Activated T-cell treated with anti-CD3 and anti-CD28 coated beads for 24 hours (primary cell): ENCODE measurements around the gene LDLRAD2.

ENCODE experiments used
- DNase-seq: peaks from one replicate; pipeline ENCODE4 v3.0.0-alpha.2; 2020; ENCODE audit warnings: low read depth

Gene LDLRAD2

GRCh38 chr1:21842606-21843162 is 30.6 kb downstream of the LDLRAD2 start:
- DNase-seq, result no peak

DNA sequence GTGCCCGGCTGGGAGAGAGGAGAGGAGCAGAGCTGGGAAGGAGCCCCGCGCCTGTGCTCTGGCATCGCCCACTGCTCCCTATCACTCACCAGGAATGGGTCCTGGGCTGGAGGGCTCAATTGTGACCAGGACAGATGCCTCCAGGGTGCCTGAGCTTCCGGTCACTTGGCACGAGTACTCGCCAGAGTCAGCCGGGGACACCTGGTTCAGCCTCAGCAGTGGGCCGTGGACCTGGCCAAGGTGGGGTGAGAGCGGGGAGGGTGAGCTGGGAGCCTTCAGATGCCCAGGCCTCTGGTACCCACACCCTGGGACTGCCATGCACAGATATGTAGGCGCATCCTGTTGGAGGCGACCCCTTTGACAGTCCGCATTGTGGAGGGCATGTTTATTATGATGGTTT is 31.1 kb downstream of the LDLRAD2 start:
- DNase-seq, result no peak

DNA sequence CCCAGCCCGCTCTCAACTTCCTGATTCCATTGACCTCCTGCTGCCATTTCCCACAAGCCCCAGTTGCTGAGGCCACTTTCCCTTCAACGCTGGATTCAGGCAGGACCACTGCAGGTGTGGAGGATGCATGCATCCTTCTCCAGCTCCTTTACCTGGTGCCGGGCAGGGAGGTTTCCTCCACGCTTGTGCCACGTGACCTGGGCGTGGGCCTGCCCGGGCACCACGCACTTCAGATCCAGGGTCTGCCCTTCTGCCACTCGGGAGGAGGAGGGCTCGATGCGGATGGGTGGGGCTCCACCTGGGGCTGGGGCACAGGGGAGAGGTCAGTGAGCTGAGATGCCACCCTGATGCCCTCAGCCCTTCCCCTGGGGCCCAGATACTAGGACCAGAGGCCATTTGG is 31.9 kb downstream of the LDLRAD2 start:
- DNase-seq, result no peak

DNA sequence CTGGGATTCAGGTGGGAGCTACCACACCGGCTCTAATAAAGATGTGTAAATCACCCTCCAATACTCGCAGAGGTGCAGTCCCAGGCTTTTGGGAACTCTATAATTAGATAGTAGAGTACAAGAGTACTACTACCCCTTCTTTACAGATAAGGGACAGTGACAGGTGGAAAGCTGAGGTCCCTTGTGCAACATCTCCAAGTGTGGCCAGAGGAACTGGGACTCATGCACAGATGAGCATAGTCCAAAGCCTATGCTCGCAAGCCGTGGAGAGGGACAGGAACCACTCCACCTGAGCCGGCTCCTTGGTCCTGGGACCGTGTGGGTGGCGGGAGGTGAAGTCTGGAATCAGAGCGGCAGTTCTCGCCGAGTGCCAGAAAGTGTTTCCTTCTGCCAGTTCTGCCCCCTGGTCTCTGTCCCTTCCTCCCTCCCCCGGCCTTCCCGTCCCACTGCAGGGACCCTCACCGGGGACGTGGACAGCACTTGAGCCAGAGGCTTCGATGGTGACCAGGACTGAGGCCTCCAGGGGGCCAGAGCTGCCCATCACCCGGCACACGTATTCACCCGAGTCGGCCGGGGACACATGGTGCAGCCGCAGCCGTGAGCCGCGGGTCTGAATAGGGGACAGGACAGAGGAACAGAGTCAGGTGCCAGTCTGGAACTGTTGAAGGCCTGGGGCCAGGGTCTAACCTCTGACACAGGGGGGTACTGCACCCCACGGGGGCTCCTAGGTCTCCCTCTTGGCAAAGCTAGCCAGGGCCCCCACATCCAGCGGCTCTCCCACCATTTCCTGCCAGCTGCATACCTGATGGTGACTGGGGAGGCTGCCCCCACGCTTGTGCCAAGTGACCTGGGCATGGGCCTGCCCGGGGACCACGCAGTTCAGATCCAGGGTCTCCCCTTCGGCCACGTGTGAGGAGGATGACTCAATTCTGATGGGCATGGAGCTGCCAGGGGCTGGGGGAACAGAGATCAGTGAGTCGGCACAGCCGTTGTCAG is 33.9 kb downstream of the LDLRAD2 start:
- no peak for DNase-seq

DNA sequence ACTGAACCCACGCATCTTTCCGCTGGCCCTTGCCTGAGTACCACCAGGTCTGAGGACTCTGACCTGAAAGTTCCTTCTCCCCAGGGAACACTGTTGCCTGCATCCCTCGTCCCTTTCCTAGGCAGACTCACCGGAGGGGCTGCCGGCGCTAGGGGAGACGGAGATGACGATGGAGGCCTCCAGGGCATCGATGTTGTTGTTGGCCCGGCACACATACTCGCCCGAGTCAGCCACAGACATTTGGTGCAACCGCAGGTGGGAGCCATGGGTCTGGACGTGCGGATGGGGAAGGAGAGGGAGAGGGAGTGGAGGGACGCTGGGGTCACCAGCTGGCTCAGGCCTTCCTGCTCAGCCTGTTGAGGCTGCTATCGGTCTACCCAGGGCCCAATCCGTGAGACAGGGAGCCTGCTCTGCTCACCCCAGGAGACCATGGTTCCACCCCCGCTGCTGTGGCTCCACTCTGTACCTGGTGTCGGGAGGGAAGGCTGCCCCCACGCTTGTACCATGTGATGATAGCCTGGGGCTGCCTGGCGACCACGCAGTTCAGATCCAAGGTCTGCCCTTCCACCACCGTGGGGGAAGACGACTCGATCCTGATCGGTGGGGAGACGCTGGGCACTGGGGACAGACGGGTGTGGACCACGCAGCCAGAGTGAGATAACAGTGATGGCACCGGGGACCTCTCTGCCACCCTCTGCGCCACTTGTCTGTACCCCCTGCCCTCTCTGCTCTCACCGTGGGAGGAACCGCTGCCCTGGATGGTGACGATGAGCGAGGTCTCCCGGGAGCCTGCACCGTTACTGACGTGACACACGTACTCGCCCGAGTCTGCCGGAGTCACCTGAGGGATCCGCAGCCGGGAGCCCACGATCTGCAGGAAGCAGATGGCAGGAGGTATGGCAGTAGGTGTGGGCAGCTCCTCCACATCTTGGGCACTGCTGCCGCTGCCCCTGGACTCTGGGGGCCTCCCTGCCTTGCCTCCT is 35.4 kb downstream of the LDLRAD2 start:
- DNase-seq, result no peak

DNA sequence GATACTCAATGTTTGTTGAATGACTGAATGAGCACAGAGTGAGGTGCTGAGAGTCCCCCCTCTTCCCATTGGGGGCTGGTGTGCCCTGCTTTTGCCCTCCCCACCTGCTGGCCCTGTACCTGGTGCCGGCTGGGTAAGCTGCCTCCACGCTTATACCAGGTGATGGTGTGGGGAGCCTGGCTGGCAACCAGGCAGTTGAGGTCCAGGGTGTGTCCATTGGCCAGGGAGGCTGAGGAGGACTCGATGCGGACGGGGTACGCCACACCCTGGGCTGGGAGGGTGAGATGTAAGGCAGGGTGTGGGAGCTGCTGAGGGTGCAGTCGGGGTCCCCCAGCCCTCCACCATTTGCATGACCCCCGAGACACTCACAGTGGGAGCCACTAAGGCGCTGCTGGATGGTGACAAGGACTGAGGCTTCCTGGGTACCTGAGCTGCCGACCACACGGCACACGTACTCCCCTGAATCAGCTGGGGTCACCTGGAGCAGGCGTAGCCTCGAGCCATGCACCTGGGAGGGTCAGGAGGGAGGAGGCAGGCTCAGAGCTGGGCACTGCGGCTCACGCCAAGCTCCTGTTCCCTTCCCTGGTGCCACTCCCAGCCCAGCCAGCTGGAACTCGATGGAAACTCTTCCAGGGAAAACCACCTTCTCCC is 36.6 kb downstream of the LDLRAD2 start:
- no peak for DNase-seq

DNA sequence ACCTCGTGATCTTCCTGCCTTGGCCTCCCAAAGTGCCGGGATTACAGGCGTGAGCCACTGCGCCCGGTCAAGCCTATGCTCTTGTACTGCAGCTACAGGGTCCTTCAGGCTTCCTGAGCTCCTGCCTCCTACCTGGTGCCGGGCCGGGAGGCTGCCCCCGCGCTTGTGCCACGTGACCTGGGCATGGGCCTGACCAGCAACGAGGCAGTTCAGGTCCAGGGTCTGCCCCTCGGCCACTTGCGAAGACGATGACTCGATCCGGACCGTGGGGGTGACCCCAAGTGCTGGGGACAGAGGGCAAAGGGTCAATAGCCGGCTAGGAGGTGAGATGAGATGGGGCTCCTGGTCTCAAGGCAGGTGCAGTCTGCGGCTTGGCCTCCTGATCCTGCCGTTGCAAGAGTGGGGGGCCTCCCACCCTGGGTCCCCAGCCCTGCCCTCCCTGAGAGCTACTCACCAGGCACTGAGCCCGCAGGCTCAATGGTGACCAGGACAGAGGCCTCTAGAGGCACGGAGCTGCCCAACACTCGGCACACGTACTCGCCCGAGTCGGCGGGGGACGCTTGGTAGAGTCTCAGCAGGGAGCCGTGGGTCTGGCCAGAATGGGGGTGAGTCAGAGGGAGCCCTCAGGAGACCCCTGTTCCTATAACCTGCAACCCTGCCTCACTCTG is 38.0 kb downstream of the LDLRAD2 start:
- DNase-seq, result no peak

- no peak for DNase-seq
Observed at GRCh38 chr1:21851430-21852250, 39.6 kb downstream of the LDLRAD2 start.

DNA sequence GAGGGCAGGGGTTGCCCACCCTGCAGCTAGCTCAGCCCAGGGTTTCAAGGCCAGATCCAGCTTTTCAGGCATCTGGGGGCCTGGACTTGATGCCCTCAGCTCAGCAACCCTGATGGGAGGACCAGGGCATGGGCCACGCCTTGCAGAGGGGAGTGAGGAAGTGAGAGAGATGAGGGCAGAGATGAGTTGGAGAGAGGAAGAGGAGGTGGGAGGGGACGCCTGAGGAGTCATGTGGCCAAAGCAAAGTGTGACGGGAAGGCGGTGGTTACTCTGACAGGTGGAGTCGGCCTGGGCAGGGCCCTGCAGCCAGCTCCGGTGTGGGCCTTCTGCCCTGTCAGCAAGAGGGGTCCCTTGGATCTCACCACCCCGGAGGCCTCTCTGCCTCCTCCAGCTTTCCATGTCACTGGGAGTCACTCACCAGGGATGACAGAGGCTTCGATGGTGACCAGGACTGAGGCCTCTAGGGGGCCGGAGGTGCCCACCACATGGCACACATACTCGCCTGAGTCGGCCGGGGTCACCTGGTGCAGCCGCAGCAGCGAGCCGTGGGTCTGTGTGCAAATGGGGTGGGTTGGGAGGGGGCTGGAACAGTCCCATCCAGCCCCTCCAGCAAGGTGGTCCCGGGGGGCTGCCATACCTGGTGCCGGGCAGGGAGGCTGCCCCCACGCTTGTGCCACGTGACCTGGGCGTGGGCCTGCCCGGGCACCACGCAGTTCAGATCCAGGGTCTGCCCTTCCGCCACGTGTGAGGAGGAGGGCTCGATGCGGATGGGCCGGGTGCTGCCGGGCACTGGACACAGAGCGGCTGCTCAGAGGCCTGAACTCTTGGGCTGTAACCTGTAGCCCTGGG is 40.4 kb downstream of the LDLRAD2 start:
- no peak for DNase-seq

DNA sequence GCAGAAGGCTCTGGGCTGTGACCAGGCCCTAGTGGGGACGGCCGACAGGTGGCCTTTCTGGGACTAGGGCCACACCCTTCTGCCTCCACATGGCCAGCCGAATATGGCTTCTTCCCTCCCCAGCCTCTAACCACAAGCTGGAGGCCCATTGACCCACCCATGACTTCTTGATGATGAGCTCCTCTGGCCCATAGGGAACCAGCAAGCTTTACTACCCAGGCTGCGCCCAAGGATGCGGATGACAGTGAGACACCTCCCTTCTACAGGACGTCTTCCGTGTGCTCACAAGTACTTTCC is 41.0 kb downstream of the LDLRAD2 start:
- DNase-seq, result no peak

DNA sequence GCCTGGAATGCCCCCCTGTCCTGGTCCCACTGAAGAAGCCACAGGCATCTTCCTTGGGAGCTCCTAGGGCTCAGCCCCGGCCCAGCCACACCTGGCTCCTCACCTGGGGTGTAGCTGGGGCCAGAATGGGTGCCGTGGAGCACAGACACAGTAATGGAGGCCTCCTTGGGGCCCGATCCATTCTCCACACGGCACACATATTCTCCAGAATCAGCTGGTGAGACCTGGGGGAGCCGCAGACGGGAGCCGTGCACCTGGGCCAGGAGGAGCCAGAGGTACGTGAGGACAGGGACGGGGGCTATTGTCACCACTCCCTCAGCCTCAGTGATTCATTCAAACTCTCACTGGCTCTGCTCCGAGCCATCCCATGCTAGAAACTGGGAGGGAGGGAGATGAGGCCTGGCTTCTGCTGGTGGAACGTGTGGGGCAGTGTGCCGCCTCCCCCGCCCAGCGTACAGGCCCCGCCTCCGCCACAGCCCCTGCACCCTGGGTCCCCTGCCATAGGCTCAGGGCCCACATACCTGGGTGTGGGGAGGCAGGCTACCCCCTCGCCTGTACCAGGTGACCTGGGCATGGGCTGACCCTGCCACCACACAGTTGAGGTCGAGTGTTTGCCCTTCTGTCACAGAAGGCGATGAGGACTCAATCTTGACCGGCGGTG is 42.2 kb downstream of the LDLRAD2 start:
- no peak for DNase-seq

DNA sequence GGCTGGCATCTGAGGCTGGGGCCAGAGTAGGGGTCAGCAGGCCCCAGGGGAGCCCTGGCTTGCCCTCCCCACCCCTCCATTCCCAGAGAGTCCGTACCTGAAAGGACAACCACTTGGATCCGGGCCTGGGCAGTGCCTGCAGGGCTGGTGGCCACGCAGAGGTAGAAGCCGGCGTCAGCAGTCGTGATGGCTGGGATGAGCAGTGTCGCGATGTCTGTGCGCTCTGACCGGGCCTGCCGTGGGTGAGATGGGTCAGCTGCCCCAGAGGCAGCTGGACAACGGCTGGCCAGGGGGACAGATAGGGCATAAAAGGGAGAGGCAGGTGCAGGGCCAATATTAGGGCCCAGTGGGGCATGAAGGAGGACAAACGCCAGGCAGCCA is 42.7 kb downstream of the LDLRAD2 start:
- DNase-seq, result no peak

DNA sequence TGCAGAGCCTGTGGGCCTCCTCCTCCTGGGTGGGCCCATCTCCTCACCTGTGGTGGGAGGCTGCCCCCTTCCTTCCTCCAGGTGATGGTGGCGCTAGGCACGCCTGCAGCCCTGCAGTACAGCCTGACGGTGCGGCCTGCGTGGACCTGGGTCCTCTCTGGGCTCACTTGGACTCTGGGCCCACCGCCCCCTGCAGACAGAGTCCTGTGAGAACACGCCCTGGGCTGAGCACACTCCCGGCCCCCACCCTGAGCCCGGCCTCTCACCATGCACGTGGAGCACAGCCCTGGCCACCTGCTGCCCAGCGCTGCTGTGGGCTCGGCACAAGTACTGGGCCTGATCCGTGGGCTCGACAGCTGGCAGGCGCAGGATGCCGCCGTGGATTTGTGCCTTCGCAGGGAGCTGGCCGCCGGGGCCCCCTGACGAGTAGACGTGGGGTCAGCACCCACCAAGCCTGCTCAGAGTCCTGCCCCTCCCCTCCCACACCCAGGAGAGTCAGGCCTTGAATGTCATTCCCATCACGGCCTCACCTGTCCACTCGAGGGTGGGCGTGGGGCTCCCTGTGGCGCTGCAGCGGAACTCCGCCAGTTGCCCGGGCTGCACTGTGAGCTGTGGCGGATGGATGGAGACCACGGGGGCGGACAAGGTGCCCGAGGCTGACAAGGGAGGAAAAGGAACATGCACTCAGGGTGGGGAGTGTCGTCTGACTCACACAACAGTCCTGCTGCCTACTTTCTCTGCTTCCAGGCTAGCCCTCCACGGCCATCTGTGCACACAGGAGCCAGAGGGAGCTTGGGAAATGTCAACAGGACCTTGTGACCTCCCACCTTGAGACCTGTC is 43.4 kb downstream of the LDLRAD2 start:
- no peak for DNase-seq

- DNase-seq, result no peak
Observed at GRCh38 chr1:21857142-21857839, 45.2 kb downstream of the LDLRAD2 start.

DNA sequence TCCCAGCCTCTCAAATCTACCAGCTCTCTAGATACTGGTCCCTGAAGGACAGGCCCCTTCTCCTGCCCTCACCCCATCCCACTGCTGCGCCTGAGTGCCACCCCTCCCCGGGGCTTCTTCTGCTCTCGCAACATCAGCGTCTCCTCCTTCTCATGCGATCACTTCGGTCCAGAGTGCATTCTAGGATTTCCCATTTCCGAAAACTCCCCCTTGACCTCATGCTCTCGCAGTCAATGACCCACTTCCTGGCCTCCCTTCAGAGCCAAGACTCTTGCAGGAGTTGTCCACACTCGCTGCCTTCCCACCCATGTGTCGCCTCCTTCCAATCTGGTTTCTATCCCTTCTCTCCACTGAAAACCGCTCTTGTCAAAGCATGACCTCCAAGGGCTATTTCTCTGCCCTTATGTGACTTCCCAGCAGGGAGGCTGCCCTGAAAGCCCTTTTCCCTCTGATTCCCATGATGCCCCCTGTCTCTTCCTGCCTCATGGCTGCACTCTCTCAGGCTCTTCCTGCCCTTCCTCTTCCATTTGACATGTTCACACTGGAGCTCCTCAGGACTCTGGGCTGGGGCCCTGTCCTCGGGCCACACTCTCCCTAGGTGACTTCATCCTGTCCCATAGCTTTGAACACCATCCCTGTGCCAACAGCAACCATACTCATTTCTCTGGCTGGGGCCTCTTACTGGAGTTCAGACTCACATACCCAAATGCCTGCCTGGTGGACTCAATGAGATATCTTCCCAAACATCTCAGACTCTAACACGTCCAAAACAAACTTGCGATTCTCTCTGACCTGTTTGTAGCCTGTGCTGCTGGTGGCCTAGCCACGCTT is 46.0 kb downstream of the LDLRAD2 start:
- no peak for DNase-seq

GRCh38 chr1:21859669-21860179 is 47.7 kb downstream of the LDLRAD2 start:
- DNase-seq, result no peak
